Kidney glomerular epithelial cell (primary cell): Measurements from ENCODE around the gene DACH1.
"Not testable (repeated sequence)": the region's sequence is repeated elsewhere in the genome, so short reads cannot be mapped to it uniquely, and the experiment has no call there.

Experiments
- DNase-seq: peaks from one replicate; lab custom pipeline; 2025; lab: John Stamatoyannopoulos, UW

DACH1 gene

DNA sequence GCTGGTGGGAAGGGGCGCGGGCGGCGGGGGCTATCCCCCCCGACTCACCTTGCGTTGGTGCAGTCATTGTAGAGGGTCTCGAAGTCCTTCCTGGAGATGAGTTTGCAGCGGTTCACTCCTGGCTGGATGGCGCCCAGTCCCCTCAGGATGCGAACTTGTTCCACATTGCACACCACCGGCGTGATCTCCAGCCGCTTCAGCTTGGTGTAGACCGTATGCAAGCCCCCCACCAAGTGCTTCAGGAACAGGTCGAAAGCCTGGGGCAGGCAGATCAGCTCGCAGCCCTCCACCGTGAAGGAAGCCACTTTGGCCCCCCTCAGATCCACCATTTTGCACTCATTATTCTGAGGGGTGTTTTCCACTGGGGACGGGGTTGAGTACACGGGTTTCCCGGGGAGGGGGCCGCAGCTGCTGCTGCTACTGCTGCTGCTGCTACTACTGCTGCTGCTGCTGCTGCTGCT, 1.1 kb downstream of the DACH1 start:
- DNase-seq = no peak

DNA sequence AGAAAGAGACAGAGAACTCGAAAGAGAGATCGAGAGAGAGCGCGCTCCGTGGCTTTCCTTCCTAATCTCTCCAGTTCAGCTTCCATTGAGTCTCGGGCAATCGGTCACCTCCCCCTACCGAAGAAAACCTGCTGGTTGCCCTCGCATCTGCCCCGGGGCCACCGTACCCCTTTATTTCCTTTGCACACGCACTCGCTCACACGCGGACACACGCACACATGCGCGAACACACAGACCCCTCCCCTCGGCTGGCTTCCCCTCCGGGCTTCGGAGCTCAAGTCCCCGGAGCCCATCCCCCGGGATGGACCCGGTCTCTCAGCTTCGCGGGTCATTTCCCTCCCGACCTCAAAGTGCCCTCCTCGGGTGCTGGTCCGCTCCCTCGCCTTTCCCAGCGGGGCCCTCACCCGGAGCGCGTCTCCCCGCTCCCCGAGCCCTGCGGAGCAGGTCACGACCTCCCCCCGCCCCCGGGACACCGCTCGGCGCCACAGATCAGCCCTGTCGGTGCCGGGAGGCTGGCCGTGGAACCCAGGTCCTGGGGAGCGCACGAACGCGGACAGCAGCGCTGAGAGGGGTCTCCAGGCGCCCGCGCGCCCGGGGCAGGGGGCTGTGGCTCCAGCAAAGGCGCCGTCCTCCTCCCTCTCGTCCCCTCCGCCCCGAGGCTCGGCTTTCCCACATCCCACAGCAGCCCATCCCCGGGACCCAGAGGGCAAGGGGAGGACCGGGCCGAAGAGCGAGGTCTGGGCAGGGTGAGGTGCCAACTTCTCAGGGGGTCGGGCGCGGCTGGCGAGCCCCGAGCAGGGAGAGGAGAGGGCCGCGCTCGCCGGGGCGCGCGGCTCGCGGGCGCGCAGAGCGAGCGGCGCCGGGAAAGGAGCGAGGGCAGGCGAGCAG, 1.8 kb downstream of the DACH1 start:
- no peak for DNase-seq

DNA sequence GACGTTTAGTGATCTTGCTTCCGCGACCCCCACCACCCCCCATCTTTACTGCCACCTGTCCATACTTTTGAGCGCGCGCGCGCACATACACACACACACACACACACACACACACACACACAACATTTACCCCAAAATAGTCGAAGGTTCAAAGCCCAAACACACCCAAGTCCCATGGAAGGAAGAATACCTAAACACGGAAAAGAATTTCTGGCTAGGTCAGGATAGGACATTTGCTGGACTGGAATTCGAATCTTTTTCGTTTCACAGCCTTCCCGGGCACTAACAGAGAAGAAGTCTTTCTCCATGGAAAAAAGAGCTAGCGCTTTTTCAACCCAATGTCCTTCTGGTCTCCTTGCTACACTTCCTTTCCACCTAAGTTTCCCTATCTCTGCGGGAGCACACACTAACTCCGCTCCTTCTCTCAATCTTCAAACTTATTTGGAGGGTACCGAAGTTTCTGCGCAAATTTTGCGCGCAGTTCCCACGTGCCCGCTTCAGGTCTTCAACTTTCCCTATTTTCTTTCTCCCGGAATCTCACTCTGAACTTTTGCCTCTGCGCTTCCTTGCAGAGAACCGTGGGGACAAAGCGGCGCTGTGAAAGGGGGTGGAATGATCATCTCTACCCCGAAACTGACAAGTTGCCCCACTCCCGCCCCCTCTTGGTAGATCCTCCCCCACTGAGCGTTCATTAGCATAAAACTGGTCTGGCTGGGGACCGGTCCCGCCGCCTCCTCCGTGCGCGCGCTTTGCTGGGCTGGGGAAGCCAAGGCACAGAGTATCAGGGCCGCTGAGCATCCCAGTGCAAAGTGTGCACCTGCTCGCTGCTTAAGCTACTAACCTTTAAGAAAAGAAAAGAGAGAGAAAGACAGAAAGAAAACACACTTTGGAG, 2.7 kb downstream of the DACH1 start:
- no peak for DNase-seq

DNA sequence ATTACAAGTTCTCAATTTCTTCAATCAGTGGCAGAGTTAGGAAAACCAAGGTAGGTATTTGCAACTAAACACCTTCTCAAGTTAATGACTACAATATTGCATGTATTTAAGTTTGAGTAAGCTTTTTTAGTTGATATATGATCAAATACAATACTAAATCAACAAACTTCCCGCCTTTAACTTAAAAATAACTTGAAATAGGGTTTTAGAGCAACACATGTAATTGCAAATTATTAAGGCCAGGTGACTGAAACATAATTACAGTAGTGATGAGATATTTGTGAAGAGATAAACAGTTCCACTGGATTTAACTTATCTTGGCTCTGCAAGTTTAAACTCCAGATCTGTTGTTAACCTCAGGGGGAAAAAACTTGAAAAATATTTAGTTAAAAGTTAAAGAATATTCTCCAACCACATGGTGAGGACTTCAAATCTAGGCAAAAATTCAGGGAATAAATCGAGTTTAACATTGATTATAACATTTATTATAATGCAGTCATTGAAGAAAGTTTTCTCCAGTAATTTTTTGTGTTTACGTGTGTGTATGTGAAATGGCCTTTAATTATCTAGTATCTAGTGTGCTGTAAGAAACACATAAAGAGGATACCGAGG, 3.6 kb downstream of the DACH1 start:
- no peak for DNase-seq

DNA sequence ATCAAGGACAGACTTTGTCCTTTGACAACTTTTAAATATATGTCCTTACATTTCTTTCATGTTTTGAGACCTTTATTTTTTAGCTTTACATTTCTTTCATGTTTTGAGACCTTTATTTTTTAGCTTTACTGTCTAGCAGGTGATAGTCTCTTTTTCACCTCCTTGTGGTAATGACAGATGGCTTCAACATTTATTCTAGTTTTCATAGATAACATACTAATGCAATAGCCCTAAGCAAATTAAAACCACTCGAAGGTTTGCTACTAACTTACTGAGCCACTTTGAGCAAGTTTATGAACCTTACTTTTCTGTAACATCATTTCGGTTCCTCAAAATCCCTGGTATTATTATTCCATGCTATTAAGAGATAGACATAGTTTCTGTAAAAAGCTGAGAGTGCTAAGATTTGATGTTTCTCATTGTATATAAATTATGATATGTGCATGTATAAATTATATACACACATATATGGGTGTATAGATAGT, 4.5 kb downstream of the DACH1 start:
- DNase-seq = no peak

DNA sequence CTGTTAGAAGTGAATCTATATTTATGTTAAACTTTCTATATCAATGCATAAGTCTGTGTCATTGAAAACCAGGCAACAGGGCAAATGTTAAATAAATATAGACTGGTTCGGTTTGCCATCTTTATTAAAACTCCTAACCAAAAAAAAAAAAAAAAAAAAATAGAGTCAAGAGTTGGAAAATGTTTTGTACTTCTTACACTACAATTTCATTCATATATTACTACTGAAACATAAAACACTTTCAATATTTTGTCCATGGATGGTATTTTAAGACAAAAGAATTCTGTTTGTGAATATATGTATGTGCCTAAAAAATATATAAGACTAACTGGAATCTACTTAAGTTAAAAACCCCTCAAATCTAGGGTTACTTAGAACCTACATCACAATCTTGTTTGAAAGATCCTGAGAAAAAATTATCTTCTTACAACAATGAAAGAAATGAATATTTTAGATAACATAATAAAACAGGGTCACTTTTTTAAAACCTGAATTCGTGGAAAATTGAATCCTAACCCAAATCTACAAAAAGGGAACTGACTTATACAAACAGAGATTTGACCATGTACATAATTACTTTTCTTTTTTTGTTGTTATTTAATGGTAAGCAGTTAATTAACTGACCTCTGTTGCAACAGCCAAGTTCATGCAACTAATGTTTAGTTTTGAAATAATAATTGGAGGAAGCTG, 5.1 kb downstream of the DACH1 start:
- DNase-seq = no peak

DNA sequence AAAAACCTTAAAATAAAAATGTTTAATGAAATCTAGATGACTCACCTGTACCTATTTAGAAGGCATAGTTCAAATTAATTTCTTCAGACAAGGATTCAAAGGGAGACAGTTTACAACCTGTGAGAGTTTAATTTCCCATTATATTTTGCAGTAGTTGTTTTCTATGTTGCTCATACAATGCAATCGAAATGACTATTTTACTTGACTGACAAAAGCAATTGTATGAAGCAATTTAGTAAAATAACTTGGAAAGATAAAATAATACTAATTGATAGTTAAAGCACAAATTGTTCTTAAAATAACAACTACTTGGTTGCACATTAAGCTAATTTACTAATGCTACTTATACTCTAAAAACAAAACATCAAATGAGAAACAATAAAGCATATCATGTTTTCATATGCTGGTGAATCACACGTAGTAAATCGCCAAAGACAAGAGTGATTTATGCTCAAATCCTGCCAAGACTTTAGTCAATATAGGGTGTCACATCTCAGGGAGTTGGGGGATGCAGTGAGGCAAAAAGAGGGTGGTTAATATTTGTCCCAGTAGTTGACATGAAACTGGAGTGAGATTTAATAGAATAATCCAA, 6.4 kb downstream of the DACH1 start:
- no peak for DNase-seq

DNA sequence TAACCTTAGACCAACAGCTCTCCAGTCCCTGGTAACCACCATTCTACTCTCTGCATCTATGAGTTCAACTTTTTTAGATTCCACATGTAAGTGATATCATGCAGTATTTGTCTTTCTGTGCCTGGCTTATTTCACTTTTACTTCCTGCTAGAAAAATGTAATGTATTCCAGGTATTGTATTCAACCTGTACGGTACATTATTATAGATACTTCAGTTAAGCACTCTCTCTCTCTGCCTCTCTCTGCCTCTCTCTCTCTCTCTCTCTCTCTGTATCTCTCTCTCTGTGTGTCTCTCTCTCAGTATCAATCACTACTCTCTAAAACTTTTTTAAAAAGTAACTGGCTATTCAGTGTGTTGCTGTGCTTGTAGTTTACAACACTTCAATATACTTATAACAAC, 8.4 kb downstream of the DACH1 start:
- DNase-seq = no peak

DNA sequence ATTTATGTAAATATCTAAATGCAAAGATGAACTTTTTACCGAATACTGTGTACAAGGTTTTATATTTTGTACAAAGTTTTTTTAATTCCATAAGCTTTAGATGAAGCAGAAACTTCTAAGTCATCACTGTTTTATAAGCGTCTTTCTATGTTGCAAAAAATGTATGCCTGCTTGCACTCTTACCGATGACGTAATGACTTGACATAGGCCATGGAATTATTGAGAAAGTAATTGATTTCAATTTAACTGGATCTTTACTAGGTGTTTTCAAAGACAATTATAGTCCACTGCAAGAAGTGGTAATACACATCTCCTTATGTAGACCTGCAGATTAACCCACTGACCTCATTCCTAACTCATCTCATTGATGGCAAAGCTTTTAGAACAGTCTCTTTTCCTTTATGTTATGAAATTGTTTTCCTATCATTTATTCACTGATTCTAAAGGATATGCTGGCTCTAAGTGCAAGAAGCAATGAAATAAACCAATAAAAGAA, 10.4 kb downstream of the DACH1 start:
- DNase-seq = no peak

DNA sequence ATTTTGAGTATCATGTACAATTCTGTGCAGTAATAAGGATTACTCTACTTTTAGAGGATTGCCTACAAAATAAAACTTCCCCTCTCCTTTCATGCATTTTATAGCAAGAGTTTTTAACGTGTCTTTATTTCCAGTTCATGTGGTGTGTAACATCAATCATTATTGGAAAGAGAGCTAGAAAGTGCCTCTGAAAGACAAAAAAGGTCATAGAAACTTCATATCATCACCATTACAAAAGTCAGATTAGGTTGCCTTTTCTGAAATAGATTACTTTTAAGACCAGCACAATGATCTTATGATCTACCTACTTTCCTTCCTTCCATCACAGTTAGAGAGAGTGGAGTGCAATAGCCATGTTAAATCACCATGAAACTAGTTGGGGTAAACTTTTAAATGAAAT, 12.6 kb downstream of the DACH1 start:
- DNase-seq = no peak

DNA sequence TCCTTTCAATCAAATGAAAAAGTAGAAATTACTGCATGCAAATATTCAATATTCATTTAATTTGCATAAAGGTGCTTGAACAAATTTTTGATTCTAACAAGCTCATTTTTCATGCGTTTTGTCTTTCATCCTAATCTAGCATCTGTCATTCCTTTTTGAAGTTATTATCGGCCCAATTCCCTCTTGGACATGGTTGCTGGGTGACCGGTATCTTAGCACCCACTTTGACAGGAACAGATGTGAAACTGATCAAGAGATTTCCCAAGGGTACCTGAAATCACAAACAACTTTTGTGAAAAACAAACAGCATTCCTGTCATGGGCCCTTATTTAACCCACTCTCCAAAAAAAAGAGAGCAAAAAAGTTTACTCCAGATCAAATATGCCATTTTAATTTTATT, 13.3 kb downstream of the DACH1 start:
- DNase-seq = no peak

DNA sequence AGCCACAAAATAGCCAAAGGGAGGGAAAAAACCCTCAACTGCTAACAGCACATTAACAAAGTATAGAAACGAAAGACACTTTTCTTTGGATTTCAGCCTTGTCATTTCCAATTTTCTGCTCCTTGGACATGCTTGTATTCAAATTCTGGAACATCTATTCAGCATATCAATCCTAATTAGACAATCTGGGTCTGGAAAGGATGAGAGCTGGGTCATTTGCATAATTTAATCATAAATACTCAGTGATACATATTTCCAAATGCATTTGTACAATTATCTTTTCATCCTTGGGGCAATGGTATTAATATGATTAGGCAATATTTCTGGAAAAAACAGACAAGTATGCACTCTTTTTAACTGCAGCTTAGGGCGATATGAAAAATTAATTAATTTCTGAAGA, 14.3 kb downstream of the DACH1 start:
- no peak for DNase-seq

DNA sequence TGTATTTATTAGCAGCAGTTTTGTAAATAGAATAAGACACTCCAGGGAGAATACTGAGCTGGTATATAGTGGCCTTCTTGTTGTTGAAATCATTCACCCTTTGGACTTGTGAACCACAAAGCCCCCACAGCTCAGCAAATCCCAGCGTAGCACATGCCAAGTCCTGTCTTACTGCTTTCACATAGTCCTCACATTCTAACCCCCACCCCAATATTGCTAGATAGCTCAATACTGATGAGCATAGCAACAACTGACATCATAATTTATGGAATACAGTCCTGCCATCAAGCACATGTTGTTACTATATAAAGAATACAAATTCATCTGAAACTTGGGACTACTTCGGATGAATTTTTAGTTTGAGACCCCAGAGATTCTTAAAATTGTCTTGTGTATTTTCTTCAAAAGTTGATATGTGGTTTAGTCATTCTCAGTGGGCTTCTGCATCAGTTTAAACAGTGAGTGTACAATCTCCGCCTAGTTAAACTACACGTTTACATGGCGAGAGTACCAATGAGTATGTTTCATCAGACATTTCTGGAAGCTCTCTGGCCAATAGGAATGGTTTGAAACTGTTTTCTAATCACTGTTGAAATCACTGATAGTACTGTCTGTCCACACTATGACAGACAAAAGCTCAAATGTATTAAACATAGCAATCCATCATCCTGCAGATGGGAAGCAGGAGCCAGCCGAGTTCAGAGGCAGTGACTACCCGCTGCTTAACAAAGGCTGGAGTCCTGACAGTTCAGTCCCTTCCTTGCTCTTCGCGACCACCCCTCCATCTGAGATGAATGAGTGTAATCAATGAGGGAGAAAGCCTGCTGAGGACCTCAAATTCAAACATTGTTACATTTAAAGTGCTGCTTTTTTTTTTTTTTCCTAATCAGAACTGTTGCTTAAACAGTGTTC, 15.2 kb downstream of the DACH1 start:
- DNase-seq = no peak

DNA sequence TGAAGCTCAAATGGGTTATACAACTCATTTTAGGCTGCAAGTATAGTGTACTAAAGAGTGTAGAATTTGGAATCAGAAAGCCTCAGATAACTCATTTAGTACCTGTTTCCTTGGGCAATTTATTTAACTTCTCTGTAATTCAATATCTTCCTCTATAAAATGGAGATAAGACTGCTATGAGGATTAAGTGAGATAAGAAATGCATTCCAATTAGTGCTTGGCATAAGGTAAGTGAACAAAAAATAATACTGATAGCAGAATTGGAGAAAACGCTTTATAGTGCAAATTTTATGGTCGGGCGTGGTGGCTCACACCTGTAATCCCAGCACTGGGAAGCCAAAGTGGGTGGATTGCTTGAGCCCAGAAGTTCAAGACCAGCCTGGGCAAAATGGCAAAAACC, 25.0 kb downstream of the DACH1 start:
- DNase-seq = no peak

DNA sequence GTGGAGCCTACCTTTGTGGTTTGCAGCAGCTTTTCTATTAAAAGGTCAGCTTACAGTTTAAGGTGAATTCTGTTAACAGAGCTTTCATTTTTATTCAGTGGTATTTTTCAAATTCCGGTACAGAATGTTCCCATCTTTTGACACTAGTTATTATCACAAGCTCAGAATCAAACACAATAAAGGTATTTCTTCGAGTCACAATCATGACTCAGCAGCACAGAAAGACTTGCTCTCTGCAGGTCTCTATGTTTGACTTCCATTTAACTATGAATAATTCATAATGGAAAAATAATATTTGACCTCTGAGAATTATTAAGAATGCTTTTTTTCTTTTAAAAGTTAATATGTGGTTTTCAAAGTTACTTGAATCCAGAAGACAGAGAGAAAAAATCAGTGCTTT, 28.2 kb downstream of the DACH1 start:
- DNase-seq = no peak

DNA sequence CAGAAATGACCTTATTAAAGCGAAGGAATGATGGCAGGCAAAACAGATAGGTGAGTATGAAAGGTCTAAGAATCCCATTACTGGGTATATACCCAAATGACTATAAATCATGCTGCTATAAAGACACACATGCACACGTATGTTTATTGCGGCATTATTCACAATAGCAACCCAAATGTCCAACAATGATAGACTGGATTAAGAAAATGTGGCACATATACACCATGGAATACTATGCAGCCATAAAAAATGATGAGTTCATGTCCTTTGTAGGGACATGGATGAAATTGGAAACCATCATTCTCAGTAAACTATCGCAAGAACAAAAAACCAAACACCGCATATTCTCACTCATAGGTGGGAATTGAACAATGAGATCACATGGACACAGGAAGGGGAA, 29.4 kb downstream of the DACH1 start:
- DNase-seq = not testable (repeated sequence)

DNA sequence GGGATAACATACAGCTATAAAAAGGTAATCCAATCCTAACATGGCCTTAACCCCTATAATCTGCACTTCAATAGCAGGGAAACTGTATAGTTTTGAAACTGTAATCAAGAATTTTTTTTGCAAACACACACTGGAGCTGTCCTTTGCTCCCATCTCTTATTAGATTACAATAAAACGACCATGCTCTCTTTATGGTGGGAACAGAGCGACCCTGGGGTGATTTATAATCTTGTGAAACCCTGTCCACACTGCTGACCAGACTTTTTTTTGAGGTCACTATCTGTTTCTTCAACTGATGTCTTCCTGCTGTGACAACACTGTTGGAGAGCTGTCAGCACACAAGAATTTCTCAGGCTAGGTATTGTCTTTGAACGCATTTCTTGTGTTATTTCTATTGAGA, 35.3 kb downstream of the DACH1 start:
- no peak for DNase-seq

DNA sequence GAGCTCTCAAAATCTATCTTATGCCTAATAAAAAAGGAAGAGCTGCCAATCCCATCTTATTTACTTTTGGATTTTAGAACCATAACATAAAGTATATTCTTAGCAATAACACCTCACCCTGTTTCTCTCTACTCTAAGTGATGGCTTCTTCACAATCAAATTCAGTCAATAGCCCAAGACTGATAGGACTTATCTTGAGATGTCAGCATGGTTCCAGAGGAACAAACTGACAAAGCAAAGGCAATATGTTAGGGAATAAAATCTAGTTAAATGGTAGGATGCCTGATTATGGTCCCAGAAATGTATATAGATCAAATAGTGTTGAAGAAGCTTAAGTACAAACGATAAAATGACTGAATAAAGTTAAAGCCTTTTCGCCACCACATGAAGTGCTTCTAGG, 36.3 kb downstream of the DACH1 start:
- no peak for DNase-seq

DNA sequence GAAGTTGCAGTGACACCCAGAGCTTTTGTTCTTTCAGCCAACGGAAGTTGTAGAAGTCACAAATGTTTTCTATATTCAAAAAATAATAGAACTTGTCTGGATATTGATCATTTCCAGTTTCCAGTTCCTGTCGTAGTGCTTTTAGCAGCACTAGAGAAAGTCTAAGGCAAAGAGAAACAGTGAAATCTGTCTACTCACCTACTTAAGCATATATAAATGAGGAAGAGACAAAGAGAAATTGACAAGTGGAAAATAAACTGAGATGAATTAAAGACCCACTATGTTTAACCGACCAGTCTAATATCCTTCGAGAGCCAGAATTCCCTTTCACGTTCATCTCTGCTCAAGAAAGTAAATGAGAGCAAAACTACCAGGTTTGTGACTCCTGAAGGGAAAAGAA, 36.7 kb downstream of the DACH1 start:
- DNase-seq = no peak

DNA sequence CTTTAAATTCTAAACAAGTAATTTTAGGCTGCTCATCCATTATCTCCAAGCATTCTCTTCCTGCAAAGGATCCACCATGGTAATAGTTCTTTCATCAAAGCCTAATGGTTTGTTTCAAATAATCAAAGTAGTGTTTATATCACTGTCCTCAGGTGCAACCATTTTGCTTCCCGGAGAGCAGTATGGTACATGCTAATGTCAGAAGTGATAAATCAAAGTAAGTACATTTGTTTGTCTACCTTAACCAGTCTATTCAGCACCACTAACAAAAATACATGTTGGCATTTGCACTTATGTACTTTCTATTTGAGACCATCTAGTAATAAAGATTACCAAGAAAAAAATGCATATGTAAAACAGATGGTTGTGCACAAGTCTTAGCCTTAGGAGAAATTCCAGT, 37.5 kb downstream of the DACH1 start:
- DNase-seq = no peak
